ENCODE measurements around the gene EHD4.

The EHD4 gene

DNA sequence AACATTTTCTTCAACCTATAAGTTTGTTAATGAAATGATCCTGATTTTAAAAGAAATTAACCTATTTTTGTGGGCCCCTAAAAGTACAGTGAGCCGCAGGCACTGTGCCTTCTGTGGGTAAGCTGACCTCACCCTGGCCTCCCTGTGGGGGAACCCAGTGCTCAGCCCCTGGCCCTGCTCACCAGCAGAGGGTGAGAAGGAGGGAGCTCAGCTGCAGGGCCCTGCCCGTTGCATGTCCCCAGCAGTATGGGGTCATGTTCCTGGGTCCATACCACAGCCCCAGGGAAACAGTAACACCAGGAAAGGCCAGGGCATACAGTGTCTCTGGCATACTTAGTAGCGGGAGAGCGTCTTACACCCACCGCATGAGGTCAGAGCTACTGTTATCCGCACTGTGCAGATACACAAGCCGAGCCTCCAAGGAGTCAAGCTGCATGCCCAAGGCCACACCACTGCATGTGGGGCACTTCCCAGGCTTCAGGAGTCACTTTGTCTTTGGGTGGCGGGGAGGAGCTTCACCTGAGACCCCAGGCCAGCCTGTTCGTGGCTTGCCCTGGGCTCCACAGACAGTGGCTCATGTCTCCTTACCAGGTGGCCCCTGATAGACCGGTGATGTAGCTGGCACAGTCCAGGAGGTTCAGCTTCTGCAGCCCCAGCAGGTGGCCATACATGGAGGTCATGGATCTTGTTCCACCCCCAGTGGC, 22.6 kb upstream of the EHD4 start:
- no peak for DNase-seq (ENCODE audit: low read depth)

DNA sequence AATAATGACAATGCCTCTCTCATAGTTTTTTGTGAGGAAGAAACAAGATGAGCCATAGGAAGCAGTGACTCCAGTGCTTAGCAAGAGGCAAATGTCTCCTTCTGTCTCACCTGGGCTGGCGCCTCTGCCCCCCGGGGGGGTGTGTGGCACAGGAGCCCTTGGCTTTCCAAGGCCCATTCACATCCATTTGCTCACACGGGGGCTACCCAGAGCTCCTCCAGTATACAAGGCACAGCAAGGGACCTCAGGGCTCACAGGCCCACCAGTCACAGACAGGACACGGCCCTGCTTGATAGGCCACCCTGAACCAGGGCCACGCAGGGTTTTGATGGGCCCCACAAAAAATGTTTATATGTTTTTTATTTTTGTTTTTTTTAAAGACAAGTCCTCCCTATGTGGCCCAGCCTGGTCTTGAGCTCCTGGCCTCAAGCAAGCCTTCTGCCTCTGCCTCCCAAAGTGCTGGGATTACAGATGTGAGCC, 21.9 kb upstream of the EHD4 start:
- DNase-seq (ENCODE audit: low read depth): no peak

DNA sequence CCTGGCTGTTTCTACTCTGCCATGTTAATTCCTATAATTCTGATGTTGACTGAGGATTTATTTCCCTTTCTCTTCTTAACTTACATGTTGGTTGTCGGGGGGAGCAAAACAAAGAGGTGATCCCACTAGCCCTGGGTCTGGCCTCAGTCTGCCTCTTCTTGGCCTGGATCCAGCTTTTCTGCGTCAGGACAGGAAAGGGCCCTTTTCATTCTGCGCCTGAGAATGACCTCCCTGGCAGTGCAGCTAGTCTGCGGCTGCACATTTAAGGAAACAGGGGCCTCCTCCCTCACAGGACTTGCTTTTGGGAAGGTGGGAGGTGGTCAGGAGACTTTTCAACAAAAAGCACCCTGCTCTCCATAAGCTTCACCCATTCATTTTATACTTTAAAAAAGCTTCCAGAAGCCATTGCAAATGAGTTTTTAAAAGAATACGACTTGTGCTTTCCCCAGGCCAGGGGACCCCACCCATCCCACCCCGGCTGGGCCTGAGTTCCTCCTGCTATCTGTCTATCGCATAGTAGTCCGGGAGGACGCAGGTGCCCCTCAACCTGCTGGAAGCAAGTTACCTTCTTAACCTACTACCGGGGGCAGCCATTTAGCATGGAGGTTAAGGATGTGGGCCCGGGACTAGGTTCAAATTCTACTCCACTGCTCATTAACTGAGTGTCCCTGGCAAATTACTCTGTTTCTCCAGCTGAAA, 21.3 kb upstream of the EHD4 start:
- DNase-seq (ENCODE audit: low read depth): no peak

DNA sequence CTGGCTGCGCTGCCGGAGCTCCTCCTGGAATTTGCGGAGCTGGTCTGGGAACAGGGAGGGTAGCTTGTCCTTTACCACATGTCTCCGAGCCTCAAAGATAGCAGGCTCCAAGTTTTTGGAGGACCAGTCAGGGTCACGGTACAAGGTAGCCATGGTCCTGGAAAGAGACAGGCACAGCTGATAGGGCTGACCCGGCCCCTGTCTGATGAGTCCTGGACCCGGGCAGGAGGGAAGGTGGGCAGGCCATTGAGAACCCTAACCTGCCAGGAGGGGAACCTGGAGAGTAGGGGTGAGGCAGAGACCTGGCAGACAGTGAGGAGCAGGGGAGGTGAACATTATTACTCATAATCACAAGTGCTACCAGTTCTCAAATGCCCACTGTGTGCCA, 20.4 kb upstream of the EHD4 start:
- no peak for DNase-seq (ENCODE audit: low read depth)

DNA sequence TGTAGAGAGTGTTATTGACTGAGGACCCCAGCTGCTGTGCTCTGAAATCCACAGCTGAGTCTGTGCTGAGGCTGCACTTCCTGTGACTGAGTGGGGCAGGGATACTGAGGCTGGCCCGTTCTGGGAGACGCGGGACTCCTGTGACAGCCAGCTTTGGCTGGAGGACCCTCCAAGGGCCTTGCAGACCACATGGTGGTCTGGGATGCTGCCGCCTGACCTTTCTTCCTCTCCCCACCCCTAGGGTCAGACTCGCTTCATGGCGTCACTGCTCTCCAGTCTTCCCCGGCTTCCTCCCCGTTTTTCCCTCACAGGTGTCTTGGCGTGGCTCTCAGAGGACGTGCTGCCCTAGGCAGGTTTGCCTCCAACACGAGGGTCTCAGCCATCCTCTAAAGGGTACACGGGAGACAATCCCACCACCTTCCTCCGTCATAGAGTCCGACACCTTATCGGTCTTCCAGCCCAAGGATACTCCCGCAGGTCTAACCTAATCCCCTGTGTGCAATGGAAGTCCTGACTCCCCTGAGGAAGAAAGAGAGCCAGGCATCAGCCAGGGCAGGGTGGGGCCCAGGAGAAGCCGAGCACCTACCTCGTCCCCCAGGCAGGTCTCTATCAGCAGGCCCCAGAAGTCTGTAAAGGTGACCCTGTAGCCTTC, 19.9 kb upstream of the EHD4 start:
- no peak for DNase-seq (ENCODE audit: low read depth)

DNA sequence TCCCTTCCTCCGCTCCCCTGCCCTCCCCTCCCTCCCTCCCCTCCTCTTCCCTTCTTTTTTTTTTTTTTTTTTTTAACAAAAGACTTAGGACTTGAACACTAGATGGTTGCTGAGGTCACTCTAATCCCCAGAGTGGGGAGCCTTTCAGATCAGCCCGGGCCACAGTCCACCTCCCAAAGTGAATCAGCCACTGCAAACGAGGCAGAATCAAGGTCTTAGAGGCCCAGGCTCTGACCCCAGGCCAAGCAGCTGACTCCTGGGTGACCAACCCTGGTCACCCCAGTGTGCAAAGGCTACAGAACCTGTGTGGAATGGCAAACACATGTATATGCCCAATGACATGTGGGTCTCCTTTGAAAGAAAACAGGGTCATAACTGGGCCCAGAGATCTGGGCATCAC, 18.3 kb upstream of the EHD4 start:
- no peak for DNase-seq (ENCODE audit: low read depth)

DNA sequence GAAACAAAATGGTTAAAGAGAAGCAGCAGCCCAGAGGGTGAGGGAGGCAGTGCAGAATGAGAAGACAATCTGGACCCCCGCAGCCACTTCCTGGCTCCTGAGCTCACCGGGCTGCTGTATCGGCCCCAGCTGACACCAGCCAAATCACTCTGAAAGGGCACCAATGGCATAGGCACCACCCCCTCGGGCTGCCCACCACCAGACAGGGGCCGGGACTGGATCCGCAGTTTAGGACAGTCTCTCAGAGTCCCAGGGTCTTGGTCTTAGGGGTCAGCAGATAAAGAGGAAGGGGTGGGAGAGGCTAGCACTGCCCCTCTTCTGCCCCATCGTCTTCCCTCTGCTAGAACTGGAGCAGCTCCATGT, 17.9 kb upstream of the EHD4 start:
- DNase-seq (ENCODE audit: low read depth): no peak

DNA sequence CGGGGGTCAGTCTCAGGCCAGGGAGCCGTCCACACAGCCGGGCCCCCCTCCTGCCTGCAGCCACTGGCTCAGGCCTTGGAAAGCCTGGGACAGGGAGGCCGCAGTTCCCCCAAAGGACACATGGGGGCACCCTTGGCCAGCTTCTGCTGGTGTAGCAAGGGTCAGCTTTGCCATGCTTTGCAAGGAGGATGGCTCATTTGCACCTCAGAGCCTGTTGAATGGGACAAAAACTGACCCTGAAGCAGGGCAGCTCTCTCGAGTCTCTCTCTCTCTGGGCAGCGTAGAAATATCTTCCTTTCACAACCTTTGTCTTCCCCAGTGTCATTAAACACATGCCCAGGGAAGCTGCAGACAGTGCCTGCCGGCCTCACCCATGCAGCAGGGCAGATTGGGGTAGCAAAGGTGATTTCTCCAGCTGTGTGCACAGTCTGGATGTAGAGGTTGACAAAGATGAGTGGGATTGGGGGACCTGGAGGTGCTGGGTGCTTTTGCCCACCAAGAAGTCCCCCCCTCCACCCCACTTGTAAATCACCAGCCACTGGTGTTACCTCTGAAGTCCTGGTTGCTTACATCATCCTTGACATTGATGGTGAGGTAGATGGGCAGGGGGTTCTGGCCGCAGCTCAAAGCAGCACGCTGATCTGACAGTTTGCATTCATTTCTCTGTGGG, 17.4 kb upstream of the EHD4 start:
- peak; percentile 52 for DNase-seq (ENCODE audit: low read depth)

DNA sequence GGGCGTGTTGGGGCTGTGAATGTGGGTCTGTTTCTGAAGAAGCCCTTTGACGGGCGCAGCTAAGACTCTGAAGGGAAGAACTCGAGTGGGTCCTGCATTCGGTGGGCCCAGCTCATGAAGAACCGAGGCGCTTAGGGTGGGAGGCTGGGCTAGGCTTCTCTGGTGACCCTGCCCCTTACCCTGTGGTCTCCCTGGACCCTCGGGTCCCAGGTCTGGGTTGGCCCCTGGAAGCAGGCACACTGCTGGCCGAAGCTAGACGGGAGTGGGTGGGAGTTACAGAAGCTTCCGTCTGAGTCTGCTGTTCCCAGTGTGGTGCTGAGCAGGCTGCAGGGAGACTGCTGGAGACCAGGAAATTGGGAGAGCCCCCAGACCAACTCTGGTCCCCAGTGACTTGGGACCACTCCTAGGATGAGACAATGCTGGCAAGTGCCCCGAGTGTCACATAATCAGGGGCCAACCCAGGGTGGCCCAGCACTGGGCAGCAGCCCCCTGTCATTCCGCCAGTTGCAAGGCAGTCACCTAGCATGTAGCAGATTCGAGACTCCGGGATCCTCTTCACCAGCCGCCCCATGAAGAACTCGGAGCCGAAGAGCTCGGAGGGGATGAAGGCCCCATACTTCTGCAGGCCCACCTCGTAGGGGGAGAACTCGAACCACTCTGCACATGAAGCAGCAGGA, 16.7 kb upstream of the EHD4 start:
- no peak for DNase-seq (ENCODE audit: low read depth)

DNA sequence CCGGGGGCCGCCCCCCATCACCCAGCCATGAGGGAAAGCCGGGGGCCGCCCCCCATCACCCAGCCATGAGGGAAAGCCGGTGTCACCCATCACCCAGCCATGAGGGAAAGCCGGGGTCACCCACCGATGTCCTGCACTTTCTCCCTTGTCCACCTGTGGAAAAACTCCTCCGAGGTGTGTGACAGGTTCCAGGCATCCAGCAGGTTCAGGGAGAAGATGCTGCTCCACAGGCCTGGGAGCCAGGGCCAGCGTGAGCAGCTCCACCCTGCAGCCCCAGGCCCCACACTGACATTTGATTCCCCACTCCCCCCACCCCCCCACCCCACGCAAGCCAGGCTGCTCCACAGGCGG, 15.5 kb upstream of the EHD4 start:
- no peak for DNase-seq (ENCODE audit: low read depth)

DNA sequence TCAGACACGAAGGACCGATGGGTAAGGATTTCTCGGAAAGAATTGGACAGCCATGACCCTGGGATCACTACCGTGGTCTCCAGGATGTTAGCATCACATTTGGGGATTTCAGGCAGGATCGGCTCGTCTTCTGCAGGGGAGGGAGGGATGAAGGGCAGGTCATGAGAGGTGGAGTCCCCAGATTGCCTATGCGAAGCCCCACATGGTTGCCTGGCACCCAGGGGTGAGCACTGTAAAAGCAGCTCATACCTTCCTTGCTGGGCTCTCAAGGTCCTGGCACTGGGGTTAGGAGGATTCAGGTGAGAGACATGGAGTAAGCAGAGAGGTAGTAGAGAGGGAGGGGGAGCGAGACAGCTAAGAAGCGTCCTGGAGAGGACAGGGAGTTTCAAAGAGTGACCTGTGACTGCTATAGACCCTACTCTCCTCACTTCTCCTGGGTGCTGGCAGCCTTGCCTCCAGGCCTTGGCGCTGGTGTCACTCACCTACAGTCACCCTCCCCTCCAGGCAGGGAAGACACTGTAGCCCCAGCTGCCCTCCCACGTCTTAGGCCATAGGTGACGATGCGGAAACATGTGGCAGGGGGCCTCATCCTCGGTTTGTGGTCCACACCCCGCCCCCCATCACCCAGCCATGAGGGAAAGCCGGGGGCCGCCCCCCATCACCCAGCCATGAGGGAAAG, 15.0 kb upstream of the EHD4 start:
- DNase-seq (ENCODE audit: low read depth): no peak

DNA sequence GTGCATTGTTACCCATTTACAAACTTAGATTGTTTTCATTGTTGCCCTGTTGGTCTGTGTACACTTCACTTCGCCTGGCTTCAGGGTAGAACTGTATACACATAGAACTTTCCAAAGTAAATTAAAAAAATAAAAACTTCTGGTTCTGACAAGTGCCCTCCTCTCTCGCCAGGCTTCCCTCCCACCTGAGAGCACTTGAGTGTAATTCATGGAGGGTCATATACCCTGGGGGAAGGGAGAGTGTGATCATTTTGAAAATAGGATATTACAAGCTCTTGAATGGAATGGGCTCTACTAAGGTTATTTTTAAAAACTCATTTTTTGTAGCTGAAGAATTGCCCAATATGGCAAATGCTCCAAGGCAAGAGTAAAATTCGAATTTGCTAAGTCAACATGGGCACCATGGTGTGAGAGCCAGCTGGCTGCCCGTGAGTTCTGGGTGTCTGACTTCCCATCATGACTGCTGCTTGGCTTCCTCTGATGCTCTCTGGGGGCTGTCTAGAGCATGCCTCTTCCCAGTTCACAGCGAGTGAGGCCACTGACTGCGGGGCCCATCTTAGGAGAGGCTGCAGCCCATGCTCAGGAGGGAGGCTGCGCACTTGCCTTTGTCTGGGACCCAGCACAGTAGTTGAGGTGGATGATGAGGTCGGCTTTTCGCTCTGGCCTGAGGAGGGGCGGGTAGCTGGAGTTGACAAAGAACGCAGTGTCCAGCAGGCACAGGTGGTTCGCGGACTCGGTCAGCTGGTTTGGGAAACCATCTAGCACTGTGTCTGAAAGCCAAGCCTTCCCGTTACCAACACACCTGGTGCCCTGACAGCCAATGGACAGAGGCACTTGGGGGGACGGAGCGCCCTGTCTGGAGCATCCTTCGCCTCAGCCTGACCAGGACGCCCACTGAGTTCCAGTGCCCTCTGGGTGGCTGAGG, 13.1 kb upstream of the EHD4 start:
- DNase-seq (ENCODE audit: low read depth): no peak

DNA sequence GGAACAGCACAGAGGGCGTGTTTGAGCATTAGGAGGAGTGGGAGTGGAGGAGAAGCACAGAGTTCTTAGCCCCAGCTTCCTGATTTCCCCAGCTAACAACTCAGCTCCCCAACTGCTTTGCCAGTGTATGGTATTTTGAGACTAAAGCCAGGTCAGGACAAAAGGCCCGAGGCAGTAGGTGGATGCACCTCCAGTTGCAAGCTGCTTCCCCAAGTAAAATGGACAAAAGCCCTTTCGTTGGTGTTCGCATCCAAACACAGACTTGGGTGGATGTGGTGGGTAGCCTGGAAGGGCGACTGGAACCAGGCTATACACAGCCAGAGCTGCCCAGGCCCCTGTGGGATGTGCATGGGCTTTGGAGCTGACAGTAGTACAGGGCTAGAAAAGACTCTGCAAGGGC, 12.3 kb upstream of the EHD4 start:
- DNase-seq (ENCODE audit: low read depth): no peak

DNA sequence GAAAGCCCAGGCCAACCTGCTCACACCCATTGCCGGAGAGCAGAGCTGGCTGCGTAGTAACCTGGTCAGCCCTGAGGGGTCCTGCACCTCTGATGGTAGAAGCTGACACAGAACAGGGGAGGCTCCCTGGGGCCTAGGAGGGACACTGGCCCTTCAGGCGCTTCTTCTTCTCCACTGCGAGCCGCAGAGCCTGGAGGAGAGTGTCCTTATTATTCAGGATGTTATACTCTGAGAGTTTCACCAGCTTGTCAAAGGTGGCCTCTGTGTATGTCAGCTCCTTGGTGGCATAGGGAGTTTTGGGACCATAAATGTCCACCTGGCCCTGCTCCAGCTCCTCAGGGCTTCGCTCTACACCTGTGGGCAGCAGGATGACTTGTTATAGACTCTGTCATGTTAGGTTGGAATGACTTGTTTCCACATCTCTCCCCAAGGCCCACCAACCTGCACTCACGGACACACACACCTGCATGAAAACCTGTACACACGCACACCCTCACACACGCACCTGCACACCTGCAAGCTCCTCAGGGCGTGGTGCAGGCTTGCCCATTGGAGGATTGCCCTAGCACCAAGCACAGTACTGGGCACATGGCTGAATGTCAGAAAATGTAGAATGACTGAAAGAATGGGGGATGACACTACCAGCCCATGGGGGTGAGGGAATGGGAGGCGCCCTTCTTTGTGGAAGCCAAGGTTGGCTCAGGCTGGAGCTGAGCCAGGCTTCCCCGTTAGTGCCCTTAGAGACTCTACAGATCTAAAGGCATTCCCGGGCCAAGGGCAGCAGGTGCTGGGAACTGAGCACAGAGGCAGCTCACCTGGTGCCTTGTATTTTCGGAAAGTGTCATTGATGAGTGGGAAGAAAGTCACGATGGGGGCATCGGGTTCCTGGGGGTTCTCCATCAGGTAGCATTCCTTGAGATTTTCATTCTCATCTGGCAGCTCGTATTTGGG, 11.5 kb upstream of the EHD4 start:
- no peak for DNase-seq (ENCODE audit: low read depth)

DNA sequence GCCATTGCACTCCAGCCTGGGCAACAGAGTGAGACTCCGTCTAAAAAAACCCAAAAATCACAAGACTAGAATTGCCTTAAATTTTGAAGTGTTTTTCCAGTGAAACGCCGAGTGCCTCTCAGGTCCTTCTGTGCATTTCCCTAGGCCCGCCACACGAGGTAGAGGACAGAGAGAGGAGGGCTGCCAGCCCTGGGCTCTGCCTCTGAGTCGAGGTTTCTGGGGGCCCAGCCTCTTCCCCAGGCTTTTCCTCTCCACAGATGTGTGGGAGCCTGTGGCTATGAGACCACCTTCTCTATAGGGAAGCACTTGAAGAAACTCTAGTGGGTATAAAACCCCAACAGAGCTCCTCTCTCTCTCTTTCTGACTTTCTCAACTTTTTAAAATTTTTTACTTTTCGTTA, 10.9 kb upstream of the EHD4 start:
- no peak for DNase-seq (ENCODE audit: low read depth)

DNA sequence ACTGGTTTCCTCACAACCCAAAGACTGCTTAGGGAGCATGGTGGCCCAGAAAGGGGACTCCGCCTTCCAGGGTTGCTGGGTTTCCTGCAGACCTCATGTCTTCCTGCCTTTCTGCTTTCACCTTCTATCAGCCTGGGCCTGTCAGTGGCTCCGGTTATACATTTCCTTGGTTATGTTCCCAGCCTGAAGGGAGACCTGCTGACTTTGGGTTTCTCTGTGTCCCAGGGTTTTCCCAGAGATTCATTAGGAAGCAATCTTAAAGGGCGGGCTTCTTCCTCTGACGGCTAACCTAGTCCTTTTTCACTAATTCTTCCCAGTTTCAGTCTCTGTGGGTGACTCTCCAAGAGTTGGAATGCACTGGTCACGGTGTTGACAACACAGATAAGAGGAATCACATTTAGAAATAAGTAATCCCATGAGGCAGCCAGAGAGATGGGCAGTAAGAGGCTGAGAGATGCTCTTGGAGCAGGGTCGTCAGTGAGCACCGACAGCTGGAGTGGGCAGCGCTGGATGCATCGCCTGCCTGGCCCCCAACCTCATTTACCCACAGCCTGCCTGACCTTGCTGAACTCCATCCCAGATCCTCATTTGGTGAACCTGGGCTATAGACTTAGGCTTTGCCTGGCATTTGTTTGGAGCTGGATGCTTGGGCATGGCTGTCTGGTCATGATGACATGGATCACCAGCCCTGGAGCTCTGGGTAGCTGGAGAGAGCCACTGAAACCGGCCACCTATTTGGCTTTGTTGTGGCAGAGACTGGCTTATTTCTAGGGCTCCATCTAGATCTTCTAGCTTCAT, 10.0 kb upstream of the EHD4 start:
- DNase-seq (ENCODE audit: low read depth): no peak

DNA sequence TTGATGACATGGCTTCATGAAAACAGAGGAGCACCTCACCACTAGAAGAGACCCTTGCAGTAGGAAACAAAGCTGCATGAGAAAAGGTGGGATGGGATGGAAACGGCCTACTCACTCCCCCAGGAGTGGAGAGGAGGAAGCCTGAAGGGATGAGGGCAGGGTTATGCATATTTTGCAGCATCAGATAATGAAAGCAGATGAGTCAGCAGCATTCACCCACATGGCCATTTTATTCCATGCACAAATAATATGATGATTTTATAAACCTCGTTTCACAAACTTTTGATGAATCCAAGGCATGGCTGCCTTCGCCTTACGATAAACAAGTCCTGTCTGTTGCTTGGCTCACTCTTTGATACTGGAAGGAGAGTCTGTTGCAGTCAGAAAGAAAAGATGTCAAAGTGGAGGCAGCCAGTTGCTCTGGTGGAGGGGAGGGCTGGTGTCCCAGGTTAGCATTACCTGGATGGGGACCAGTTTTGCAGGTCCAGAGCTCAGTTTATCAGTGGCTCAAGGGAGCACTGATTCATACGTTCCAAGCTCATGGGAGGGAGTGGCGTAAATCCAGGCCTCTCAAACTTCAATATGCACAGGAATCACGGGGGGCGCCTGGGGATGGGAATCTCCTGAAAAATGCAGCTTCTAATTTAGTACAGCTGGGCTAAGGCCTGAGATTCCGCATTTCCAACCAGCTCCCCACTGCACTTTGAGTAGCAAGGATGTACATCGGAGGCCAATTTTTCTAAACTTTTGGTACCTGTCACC, 9.2 kb upstream of the EHD4 start:
- no peak for DNase-seq (ENCODE audit: low read depth)
